ENCODE results near the gene PTPRR.
A peak's percentile ranks its signal among the peaks of the same experiment; 100 is the strongest.

Gene PTPRR

GRCh38 chr12:70590051-70590450, 330.5 kb downstream of the PTPRR start:
- DNase-seq = peak; percentile 73

Data from kidney glomerular epithelial cell (primary cell).